GM19395 (cell line): Measurements from ENCODE around the gene ZNF618.

Experiments
- ATAC-seq: cut with Tn5 transposase; IDR thresholded peaks from one replicate; pipeline ENCODE4 v1.9.1; 2021; ENCODE audit warnings: mild to moderate bottlenecking, moderate library complexity; ENCODE audit not compliant: unreplicated experiment

Gene ZNF618

GRCh38 chr9:114053246-114054005 lies 177.3 kb downstream of the ZNF618 start:
- ATAC-seq = no peak

DNA sequence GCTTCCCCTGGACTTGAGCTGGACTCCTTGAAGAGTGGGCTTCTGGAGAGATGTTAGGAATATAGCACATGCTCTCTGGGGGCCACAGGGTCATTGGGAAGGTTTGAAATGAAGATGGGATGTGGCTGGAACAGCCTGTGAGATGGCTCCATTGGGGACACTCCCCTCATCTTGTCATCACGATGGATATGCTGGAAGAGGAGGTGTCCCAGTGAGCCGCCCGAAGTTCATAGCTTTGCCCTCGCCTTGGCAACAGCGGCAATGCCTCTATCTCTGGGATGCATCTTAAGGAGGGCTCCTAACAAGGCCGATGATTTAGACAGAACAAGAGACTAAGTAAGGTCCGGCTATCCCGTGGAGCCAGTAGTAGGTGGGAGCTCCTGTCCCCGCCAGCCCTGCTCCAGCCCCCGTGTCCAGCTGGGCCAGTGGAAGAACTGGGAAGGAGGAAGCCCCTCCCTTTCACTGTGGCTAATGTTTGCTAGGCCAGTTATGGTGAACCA lies 178.1 kb downstream of the ZNF618 start:
- no peak for ATAC-seq

- no peak for ATAC-seq
Observed at GRCh38 chr9:114055061-114055460, 179.0 kb downstream of the ZNF618 start.

GRCh38 chr9:114055894-114056293 lies 179.8 kb downstream of the ZNF618 start:
- ATAC-seq = no peak

DNA sequence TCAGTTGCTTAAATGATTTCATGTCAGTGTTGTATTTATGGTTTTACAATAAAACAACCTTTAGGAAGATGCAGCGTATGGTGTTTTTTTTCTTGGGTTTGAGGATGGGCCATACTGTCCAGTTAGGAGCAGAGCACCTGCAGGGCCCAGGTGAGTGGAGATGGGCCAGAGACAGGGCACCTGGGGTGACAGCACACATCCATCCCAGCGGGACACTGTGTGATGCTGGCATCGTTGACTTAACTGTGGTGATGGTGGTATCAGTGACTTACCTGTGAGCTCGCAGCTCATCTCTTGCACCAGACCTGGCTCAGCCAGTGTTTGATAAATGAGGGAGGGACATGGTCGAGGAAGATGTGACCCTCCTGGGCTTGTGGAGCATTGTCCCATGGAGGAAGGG lies 180.4 kb downstream of the ZNF618 start:
- no peak for ATAC-seq

- no peak for ATAC-seq
Observed at GRCh38 chr9:114057161-114057885, 181.2 kb downstream of the ZNF618 start.

- ATAC-seq = no peak
Observed at GRCh38 chr9:114058688-114059046, 182.6 kb downstream of the ZNF618 start.

DNA sequence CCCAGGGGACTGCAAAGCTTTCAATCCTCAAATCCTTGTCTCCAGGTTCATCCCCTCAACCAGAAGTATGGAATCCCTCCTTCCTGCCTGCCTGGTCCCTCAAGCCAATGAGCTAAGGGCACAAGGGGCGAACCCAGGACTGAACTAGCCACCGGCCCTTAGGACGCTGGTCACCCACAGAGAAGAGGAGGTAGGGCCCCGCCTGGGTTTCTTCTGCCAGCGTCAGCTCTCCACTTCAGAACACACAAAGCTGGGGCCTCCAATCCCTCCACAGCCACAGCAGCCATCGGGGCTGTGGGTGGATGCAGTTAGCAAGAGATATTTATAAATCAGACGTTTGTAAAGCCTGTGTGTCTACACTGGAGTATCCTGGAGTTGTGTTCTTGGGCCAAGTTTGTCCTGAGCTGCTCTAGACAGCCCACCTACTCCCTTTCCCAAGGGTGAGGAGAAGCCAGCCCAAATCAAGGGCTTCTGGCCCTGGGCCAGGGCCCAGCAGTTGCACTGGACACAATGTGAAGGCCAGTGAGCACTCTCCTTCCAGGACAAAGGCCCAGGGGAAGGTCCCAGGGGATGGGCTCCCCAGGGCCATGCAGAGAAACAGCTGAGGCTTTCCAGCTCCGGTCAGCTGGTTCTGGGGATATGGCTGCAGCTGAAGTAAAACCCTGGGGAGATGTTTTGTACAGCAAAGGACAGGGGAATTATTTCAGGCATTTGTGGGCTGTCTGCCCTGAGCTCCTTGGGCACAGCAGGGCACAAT lies 183.1 kb downstream of the ZNF618 start:
- ATAC-seq = no peak

DNA sequence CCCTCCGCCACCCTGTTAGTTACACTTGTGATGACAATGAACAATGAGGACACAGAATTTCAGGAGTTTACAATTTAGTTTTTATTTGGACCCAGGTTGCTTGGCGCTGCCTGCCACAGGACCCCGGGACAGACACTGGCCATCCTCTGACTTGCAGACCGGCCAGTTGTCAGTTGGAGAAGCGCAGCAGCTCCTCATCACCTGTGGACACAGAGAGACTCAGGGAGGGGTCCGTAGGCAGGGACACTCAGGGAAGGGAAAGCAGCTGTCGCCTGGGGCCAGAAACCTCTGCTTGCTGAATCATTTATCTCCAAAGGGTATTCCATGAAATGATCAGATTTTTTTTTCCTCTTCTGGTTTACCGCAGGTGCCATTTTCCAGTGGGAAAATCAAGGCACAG lies 184.0 kb downstream of the ZNF618 start:
- no peak for ATAC-seq

GRCh38 chr9:114060711-114061110 lies 184.6 kb downstream of the ZNF618 start:
- ATAC-seq = no peak

GRCh38 chr9:114061292-114061691 lies 185.2 kb downstream of the ZNF618 start:
- ATAC-seq = no peak

DNA sequence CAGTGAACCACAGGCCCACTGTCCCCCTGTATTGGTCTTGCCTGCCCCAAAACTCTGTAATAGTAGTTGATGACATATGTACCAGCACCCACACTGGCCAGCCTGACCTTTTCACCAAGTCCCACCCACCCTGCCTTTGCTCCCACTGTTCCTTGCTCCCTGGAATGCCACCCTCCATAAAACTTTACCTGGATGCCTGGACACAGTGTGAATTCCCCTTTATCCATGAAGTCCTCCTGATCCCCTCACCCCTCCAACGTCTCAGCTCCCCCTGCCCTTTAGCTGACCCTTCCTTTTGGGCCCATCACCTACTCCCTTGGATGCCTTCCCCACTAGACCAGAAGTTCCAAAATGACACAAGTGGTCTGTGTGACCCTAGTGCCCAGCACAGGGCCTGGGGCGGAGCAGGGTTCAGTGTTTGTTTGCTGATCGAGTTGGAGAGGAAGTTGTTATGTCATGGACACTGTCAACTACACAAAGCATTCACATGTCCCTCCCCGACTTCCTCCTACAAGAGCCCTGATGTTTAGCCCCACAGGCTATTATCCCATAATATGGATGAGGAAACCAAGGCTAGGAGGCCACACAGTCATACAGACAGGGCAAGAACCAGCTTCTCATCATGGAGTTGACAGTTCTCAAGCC lies 185.8 kb downstream of the ZNF618 start:
- no peak for ATAC-seq

DNA sequence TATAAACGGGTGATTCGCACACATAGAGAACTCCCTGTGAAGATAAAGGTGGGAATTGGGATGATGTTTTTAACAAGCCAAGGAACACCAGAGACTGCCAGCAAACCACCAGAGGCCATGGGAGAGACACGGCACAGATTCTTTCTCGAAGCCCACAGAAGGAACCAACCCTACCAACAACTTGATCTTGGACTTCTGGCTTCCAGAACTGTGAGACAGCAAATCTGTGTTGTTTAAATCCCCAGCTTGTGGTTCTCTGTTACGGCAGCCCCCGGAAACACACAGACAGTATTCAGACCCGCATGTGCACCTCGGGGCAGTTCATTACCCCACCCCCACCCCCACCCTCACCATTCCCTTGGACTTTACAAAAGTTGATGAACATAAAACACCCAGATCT lies 189.2 kb downstream of the ZNF618 start:
- no peak for ATAC-seq

- ATAC-seq = no peak
Observed at GRCh38 chr9:114069476-114070187, 193.5 kb downstream of the ZNF618 start.

DNA sequence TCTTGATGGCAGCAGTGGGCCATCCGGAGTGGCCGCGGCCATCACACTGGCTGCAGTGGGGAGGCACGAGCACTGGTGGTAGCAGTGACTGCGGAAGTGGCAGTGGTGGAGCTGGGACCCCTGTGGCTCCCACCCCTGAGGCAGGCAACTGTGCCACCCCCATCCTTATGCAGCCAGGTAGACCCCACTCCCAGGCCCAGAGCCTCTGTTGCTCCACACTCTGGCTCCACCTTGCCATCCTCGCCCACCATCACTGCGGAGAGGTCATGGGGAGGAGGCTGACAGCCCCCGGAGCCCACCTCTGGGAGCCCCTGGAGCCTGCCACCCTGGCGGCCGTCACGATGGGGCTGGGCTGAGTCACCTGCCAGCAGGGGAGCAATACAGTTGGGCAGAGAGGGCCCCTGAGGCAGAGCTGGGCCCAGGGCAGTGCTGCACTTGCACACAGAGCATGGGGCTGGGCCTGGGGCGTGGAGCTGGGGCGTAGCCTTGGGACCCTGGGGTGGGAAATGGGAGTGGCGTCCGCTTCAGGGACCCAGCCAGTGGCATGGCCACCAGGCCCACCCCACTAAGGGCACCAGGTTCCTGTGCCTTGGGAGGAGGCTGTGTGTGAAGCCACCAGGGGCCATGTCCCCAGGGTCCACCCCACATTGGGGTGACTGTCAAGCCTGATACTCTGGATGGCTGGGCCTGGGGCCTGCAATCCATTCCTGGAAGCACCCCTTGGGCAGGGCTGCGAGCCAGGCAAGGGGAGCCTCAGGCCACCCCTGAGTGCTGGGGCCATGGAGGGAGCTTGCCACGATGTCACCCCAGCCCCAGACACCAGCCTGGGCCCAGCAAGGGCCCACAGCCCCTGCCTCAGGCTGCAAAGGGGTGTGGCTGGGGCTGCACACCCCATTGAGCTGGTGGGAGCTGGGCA lies 194.3 kb downstream of the ZNF618 start:
- ATAC-seq = no peak

DNA sequence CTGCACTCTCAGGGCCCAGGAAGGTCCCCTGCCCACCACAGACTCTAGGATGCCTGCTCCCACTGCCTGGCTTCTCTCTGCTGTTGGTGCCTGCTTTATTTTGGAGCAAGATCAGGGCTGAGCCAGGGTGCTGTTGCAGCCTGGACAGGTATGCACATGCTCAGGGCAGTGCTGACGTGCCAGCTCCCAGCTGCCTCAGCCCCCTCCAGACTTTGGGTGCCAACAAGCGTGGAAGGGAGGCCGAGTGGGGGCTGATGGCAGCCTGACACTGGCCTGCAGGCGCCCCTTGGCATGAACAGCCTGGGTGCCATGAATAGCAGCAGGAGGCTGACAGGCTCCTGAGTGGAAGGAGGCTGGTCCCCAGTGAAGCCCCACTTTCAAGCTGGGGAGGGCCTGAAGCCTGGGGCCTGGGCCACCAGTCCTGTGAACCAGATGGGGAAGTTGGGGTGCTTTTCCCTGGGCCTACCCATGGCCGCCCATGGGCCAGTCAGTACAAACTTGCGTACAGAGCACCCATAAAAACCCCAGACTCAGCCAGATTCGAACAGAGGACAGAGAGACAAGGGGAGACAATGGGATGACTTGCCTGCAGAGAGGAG lies 195.2 kb downstream of the ZNF618 start:
- no peak for ATAC-seq

DNA sequence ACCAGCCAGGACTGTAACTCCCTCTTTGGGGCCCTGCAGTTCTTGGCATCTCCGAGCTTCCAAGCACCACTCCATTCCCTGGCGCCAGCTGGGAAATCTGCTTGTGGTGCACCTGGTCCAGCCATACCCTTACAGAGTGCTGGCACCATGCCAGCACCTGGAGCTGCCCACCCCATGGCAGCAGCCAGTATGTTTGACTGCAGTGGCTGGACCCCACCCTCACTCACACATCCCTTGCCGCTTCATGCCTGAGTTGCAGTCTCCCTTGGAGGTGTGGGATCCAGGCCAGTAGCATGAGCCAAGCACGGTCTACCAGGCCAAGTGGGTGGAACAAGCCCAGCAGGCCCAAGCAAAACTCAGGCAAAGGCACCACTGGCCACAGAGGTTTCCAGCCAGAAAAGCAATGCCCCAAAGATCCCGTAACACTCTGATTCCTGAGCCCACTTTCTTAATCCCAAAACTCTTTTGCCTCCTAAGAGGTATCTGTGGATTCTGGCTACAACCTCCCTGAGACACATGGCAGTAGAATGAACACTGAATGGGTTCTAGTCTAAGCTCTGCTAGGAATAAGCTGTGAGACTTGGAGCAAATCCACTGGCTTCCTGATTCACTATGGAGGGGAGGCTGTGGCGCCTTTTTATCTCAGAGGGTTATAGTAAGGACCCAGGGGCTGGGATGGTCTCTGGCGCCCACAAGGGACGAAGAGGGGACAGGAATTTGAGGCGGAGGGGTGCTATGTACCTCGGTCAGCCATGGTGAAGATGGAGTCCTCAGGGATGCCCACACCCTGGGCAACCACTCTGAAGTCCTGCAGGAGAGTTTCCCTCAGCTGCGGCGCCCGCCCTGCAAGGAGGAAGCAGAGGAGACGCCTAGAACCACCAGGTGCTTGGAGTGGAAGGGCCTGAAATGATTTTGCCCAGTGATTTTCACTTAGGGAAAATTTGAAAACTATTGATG lies 196.4 kb downstream of the ZNF618 start:
- ATAC-seq = no peak

DNA sequence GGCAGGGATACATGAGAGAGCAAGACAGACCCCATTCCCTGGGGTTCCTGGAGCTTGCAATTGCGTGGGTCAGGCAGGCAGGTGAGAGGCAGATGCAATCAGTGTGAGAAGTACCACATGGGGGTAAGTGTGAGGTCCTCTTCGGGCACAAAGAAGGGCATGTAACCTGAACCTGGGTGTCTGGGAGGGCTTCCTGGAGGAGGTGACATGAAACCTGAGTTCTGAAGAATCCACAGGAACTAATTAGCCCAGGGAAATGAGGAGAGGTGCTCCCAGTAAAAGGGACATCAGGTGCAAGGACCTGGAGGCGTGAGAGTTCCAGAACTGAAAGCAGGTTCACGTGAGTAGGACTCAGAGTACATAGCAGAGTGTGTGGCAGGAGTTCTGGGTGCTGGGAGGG lies 199.5 kb downstream of the ZNF618 start:
- no peak for ATAC-seq
